GM19238 (cell line): ENCODE measurements around the gene TRMT13.
"Not testable (repeated sequence)": the region's sequence is repeated elsewhere in the genome, so short reads cannot be mapped to it uniquely, and the experiment has no call there.

Experiments used
- DNase-seq: peaks from one replicate; pipeline ENCODE4 v3.0.0; 2011; ENCODE audit warnings: low spot score; ENCODE audit not compliant: insufficient read length

TRMT13 gene

GRCh38 chr1:100164216-100164615, 31.3 kb downstream of the TRMT13 start:
- DNase-seq = no peak

- no peak for DNase-seq
Measured at GRCh38 chr1:100164702-100165101, 31.7 kb downstream of the TRMT13 start.

GRCh38 chr1:100168051-100168450, 35.1 kb downstream of the TRMT13 start:
- no peak for DNase-seq

- DNase-seq = no peak
Measured at GRCh38 chr1:100177295-100178041, 44.5 kb downstream of the TRMT13 start.

- DNase-seq = no peak
Measured at GRCh38 chr1:100178091-100178490, 45.1 kb downstream of the TRMT13 start, which contains the start of gene LRRC39. TSS of gene LRRC39 (minus strand) at chr1:100178256. CDS start at chr1:100168516, 9,740 bp downstream.

- no peak for DNase-seq
Measured at GRCh38 chr1:100183370-100183769, 50.4 kb downstream of the TRMT13 start.

GRCh38 chr1:100184536-100184935, 51.6 kb downstream of the TRMT13 start:
- DNase-seq = no peak

GRCh38 chr1:100187912-100188311, 54.9 kb downstream of the TRMT13 start:
- no peak for DNase-seq

GRCh38 chr1:100188617-100189016, 55.7 kb downstream of the TRMT13 start:
- no peak for DNase-seq

- DNase-seq = no peak
Measured at GRCh38 chr1:100198596-100198995, 65.6 kb downstream of the TRMT13 start.

GRCh38 chr1:100200060-100200459, 67.1 kb downstream of the TRMT13 start:
- DNase-seq = not testable (repeated sequence)
